Panc1 (cell line): ENCODE data around the gene PRKG1. TPM values are rescaled to one million over a fixed set of nuclear protein-coding genes. Genes with fewer than 3 reads are reported as not detected.

Experiments used
- ATAC-seq: fragments of 200-7000 bp; cut with Tn5 transposase; 2 replicates; pipeline ENCODE4 v1.9.1; 2020; ENCODE audit warnings: mild to moderate bottlenecking, moderate library complexity
- BruUV-seq: library from RNA; stranded (reverse); fragments of 400-500 nt; replicated peaks from 2 replicates; lab custom pipeline; 2021; lab: Mats Ljungman, UMichigan
- CTCF ChIA-PET: fragments of 300-600 bp; sonication (Branson Sonifier 250); formaldehyde crosslinking; loops from one replicate; lab custom pipeline; 2022; ENCODE audit warnings: antibody characterized with exemption; lab: Charles Lee
- POLR2A ChIA-PET: fragments of 300-600 bp; sonication (Branson Sonifier 250); formaldehyde crosslinking; loops from one replicate; lab custom pipeline; 2022; ENCODE audit warnings: antibody characterized with exemption; lab: Charles Lee
- DNase-seq: peaks from one replicate; pipeline ENCODE4 v3.0.0-alpha.2; 2010; ENCODE audit warnings: low read depth, low spot score
- H3K27ac ChIP-seq: 2 replicates; pipeline ENCODE4 v1.5.1; 2011; ENCODE audit warnings: mild to moderate bottlenecking, low read length, inconsistent platforms
- H3K27me3 ChIP-seq: fragments of 200-500 bp; sonication (Bioruptor generic); 2 replicates; pipeline ENCODE4 v1.6.0; 2014; ENCODE audit warnings: low read length, inconsistent platforms; ENCODE audit not compliant: control insufficient read depth, insufficient read depth
- H3K36me3 ChIP-seq: fragments of 200-500 bp; sonication (Bioruptor generic); 2 replicates; pipeline ENCODE4 v1.5.1; 2014; ENCODE audit warnings: inconsistent platforms, mild to moderate bottlenecking, low read length, moderate library complexity; ENCODE audit not compliant: control insufficient read depth, insufficient read depth
- H3K4me1 ChIP-seq: 2 replicates; pipeline ENCODE4 v1.5.1; 2011; ENCODE audit warnings: inconsistent platforms, mild to moderate bottlenecking, low read length, moderate library complexity; ENCODE audit not compliant: control insufficient read depth, insufficient read depth
- H3K4me3 ChIP-seq, 2 experiments: 2 replicates each; pipeline ENCODE4 v1.5.1; 2011 to 2012; ENCODE audit warnings: low read depth in 2 of 2, low read length in 2 of 2, mild to moderate bottlenecking in 2 of 2, inconsistent platforms in 1 of 2, moderate library complexity in 1 of 2
- H3K9me3 ChIP-seq: fragments of 200-500 bp; sonication (Bioruptor generic); 2 replicates; pipeline ENCODE4 v1.5.1; 2014; ENCODE audit warnings: low read depth, mild to moderate bottlenecking, inconsistent platforms, low read length, moderate library complexity; ENCODE audit not compliant: control insufficient read depth, insufficient read depth
- CTCF ChIP-seq: fragments of 450-650 bp; IDR thresholded peaks from 2 replicates; pipeline ENCODE4 v1.5.1; 2017; ENCODE audit warnings: mild to moderate bottlenecking
- POLR2AphosphoS5 ChIP-seq: IDR thresholded peaks from 2 replicates; pipeline ENCODE4 v1.6.1; 2012; ENCODE audit warnings: mild to moderate bottlenecking, low read depth, low read length, moderate library complexity
- REST ChIP-seq, 2 experiments: IDR thresholded peaks; 2 replicates each; pipeline ENCODE4 v1.6.1; 2011 to 2012; ENCODE audit warnings: low read depth in 2 of 2, control low read depth in 1 of 2, low read length in 1 of 2, mild to moderate bottlenecking in 1 of 2, moderate library complexity in 1 of 2; ENCODE audit not compliant: insufficient read depth in 1 of 2
- SIN3A ChIP-seq: IDR thresholded peaks from 2 replicates; pipeline ENCODE4 v1.6.1; 2012; ENCODE audit warnings: low read depth, mild to moderate bottlenecking, low read length, moderate library complexity, borderline replicate concordance; ENCODE audit not compliant: insufficient read depth
- TCF7L2 ChIP-seq: IDR thresholded peaks from 2 replicates; pipeline ENCODE4 v1.6.1; 2011; ENCODE audit warnings: mild to moderate bottlenecking, low read depth, low read length, inconsistent platforms
- in situ Hi-C: cut with HindIII; loops from 2 replicates; pipeline ENCODE4 v1.10.0; 2016; ENCODE audit warnings: low sequenced_read_pairs, low pct_unique_long_range_greater_than_20kb
- intact Hi-C: fragments of 100-400 bp; cut with micrococcal nuclease; formaldehyde crosslinking; loops from one replicate; pipeline ENCODE4 v1.10.0; 2022; ENCODE audit not compliant: unreplicated experiment
- total RNA-seq: library from RNA; stranded (reverse); gene quantifications from one replicate; pipeline ENCODE4 v1.2.1, GENCODE V29; 2021; ENCODE audit not compliant: unreplicated experiment

The PRKG1 gene
- total RNA-seq, 1 experiment from 2014 or later: 0.92 TPM

DNA sequence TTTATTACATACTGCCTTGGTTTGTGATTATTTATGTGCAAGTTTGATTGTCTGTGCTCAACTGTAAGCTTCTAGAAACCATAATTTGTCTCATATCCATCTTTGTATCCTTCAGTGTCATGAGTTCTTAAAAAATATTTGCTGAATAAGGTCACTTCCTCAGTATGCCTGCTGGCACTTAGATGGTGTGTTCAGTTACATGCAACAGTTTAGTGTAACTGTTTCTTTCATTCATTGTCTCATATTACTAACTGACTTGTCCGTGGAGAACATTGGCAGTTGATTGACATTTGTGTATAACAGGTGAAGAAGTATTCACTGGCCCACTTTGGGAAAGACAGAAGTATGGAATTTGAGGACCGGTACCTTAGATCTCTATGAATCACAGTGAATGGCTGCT, 236.9 kb downstream of the PRKG1 start:
- in situ Hi-C loops (no loop called here), intact Hi-C loops (no loop called here)
- ChIA-PET POLR2A (no interaction called here), CTCF (no interaction called here)
- Histone ChIP-seq H3K27ac (no peak overlapping the region), H3K27me3 (no peaks in the 10 kb centered on the region), H3K4me1 (no peaks in the 10 kb centered on the region), H3K4me3 (no peak overlapping the region), H3K9me3 (no peaks in the 10 kb centered on the region), H3K36me3 (no peaks in the 10 kb centered on the region)
- ATAC-seq (no peak), DNase-seq (no peak)
- no TSS peak for BruUV-seq
- TF ChIP-seq TCF7L2 (no peak), POLR2AphosphoS5 (no peak), SIN3A (no peak), CTCF (no peak), REST (IDR thresholded peaks at IDR 0.05; ENCODE audit: insufficient read depth in 1 of 2, low read depth in 2 of 2, low read length in 1 of 2) (no peak)

GRCh38 chr10:51312817-51313216, 238.5 kb downstream of the PRKG1 start:
- POLR2A ChIA-PET: no interaction called here
- intact Hi-C loops: no loop called here
- ATAC-seq (no peak), DNase-seq (no peak)
- TF ChIP-seq TCF7L2 (no peak), SIN3A (no peak), REST (IDR thresholded peaks at IDR 0.05; ENCODE audit: insufficient read depth in 1 of 2, low read depth in 2 of 2, low read length in 1 of 2) (no peak), CTCF (no peak), POLR2AphosphoS5 (no peak)
- Histone ChIP-seq H3K4me3 (no peak overlapping the region), H3K4me1 (no peaks in the 10 kb centered on the region), H3K27me3 (no peaks in the 10 kb centered on the region), H3K36me3 (no peaks in the 10 kb centered on the region), H3K27ac (no peak overlapping the region), H3K9me3 (no peaks in the 10 kb centered on the region)
- in situ Hi-C loops: no loop called here
- CTCF ChIA-PET: no interaction called here
- BruUV-seq: no TSS peak
